Measurements from ENCODE around the gene PPIL6.

The PPIL6 gene

GRCh38 chr6:109362102-109362884 lies 78.1 kb downstream of the PPIL6 start:
- DNase-seq (ENCODE audit: low read depth), result no peak

- no peak for DNase-seq (ENCODE audit: low read depth)
Measured at GRCh38 chr6:109360791-109361190, 79.6 kb downstream of the PPIL6 start.

GRCh38 chr6:109360281-109360680 lies 80.1 kb downstream of the PPIL6 start:
- DNase-seq (ENCODE audit: low read depth), result no peak

GRCh38 chr6:109359248-109359647 lies 81.2 kb downstream of the PPIL6 start:
- DNase-seq (ENCODE audit: low read depth), result no peak

GRCh38 chr6:109358204-109358603 lies 82.2 kb downstream of the PPIL6 start:
- no peak for DNase-seq (ENCODE audit: low read depth)

GRCh38 chr6:109356237-109356636 lies 84.2 kb downstream of the PPIL6 start:
- DNase-seq (ENCODE audit: low read depth), result no peak

- DNase-seq (ENCODE audit: low read depth), result peak; percentile 16
Measured at GRCh38 chr6:109351231-109352130, 88.9 kb downstream of the PPIL6 start.

GRCh38 chr6:109349419-109349987 lies 90.9 kb downstream of the PPIL6 start:
- peak; percentile 40 for DNase-seq (ENCODE audit: low read depth)

- DNase-seq (ENCODE audit: low read depth), result no peak
Measured at GRCh38 chr6:109348226-109348625, 92.2 kb downstream of the PPIL6 start.

- no peak for DNase-seq (ENCODE audit: low read depth)
Measured at GRCh38 chr6:109347779-109348178, 92.6 kb downstream of the PPIL6 start.

GRCh38 chr6:109345986-109346385 lies 94.4 kb downstream of the PPIL6 start:
- no peak for DNase-seq (ENCODE audit: low read depth)

GRCh38 chr6:109344226-109344625 lies 96.2 kb downstream of the PPIL6 start:
- no peak for DNase-seq (ENCODE audit: low read depth)

GRCh38 chr6:109343518-109343917 lies 96.9 kb downstream of the PPIL6 start:
- DNase-seq (ENCODE audit: low read depth), result no peak

GRCh38 chr6:109342911-109343310 lies 97.5 kb downstream of the PPIL6 start:
- DNase-seq (ENCODE audit: low read depth), result no peak

- DNase-seq (ENCODE audit: low read depth), result no peak
Measured at GRCh38 chr6:109342506-109342905, 97.9 kb downstream of the PPIL6 start.

- no peak for DNase-seq (ENCODE audit: low read depth)
Measured at GRCh38 chr6:109340811-109341210, 99.6 kb downstream of the PPIL6 start.

Data from fibroblast of the conjunctiva (primary cell).